Keratinocyte (primary cell): ENCODE results near the gene ARRDC1. TPM values are rescaled to one million over a fixed set of nuclear protein-coding genes. Genes with fewer than 3 reads are reported as not detected.

Experiments
- DNase-seq: peaks from one replicate; pipeline ENCODE4 v3.0.0-alpha.2; 2011; ENCODE audit warnings: low read depth, missing footprints, low spot score
- FAIRE-seq: peaks from 2 replicates; lab custom pipeline; 2011; peaks lifted over from hg19 to GRCh38; lab: Jason Lieb, UNC
- H2AFZ ChIP-seq: 2 replicates; pipeline ENCODE4 v1.6.0; 2012; ENCODE audit warnings: low read length, control low read depth, inconsistent platforms; ENCODE audit not compliant: control insufficient read depth
- H3K27ac ChIP-seq: 2 replicates; pipeline ENCODE4 v1.5.1; 2011; ENCODE audit warnings: low read length; ENCODE audit not compliant: control insufficient read depth, insufficient read depth
- H3K27me3 ChIP-seq: 3 replicates; pipeline ENCODE4 v1.6.0; 2011; ENCODE audit warnings: low read length; ENCODE audit not compliant: control insufficient read depth, insufficient read depth; ENCODE audit errors: extremely low read depth
- H3K36me3 ChIP-seq, 2 experiments: 2 replicates in 1 of 2; 3 replicates in 1 of 2; pipeline ENCODE4 v1.5.1; 2011; ENCODE audit warnings: low read length in 2 of 2, mild to moderate bottlenecking in 1 of 2; ENCODE audit not compliant: control insufficient read depth in 2 of 2, insufficient read depth in 2 of 2; ENCODE audit errors: extremely low read depth in 1 of 2
- H3K4me1 ChIP-seq: 3 replicates; pipeline ENCODE4 v1.5.1; 2011; ENCODE audit warnings: low read length; ENCODE audit not compliant: control insufficient read depth, insufficient read depth; ENCODE audit errors: extremely low read depth
- H3K4me2 ChIP-seq: 3 replicates; pipeline ENCODE4 v1.6.0; 2011; ENCODE audit warnings: low read depth, low read length; ENCODE audit not compliant: control insufficient read depth, insufficient read depth; ENCODE audit errors: extremely low read depth
- H3K4me3 ChIP-seq, 3 experiments: fragments of 200-600 bp in 1 of 3; sonication (generic) in 1 of 3; 2 replicates in 2 of 3; 3 replicates in 1 of 3; pipeline ENCODE4 v1.5.1; 2011 to 2016; ENCODE audit warnings: low read length in 3 of 3, mild to moderate bottlenecking in 3 of 3, control low read depth in 2 of 3, inconsistent platforms in 1 of 3, low read depth in 1 of 3, mixed read lengths in 1 of 3, mixed run types in 1 of 3, moderate library complexity in 1 of 3; ENCODE audit not compliant: control insufficient read depth in 2 of 3, insufficient read depth in 2 of 3; ENCODE audit errors: extremely low read depth in 1 of 3
- H3K79me2 ChIP-seq: 2 replicates; pipeline ENCODE4 v1.6.0; 2012; ENCODE audit warnings: low read length; ENCODE audit not compliant: control insufficient read depth, insufficient read depth
- H3K9ac ChIP-seq: 3 replicates; pipeline ENCODE4 v1.6.0; 2011; ENCODE audit warnings: low read length; ENCODE audit not compliant: control insufficient read depth, insufficient read depth; ENCODE audit errors: extremely low read depth
- H3K9me1 ChIP-seq: 3 replicates; pipeline ENCODE4 v1.6.0; 2011; ENCODE audit warnings: low read length; ENCODE audit not compliant: control insufficient read depth, insufficient read depth; ENCODE audit errors: extremely low read depth
- H3K9me3 ChIP-seq: 2 replicates; pipeline ENCODE4 v1.5.1; 2012; ENCODE audit warnings: low read depth, low read length; ENCODE audit not compliant: control insufficient read depth
- H4K20me1 ChIP-seq: 3 replicates; pipeline ENCODE4 v1.6.0; 2011; ENCODE audit warnings: low read length; ENCODE audit not compliant: control insufficient read depth, insufficient read depth; ENCODE audit errors: extremely low read depth
- CTCF ChIP-seq, 3 experiments: IDR thresholded peaks in 1 of 3; conservative IDR thresholded peaks in 1 of 3; optimal IDR thresholded peaks in 1 of 3; 2 replicates in 2 of 3; 3 replicates in 1 of 3; pipeline versions ENCODE3 to v1.5.1; 2011; ENCODE audit warnings: low read length in 3 of 3, mild to moderate bottlenecking in 3 of 3, moderate library complexity in 2 of 3, control low read depth in 1 of 3, inconsistent platforms in 1 of 3; ENCODE audit not compliant: insufficient read depth in 2 of 3; ENCODE audit errors: extremely low read depth in 1 of 3
- EZH2 ChIP-seq: IDR thresholded peaks from one replicate; pipeline ENCODE4 v1.6.1; 2012; ENCODE audit warnings: inconsistent platforms, mild to moderate bottlenecking, low read length, moderate library complexity
- dilution Hi-C: fragments of 300-500 bp; cut with MboI; formaldehyde crosslinking; loops from one replicate; pipeline ENCODE4 v1.7.0; 2020; ENCODE audit warnings: low sequenced_read_pairs; ENCODE audit not compliant: extremely low pct_ligation_motif_present
- polyA plus RNA-seq, 5 experiments: library from polyadenylated mRNA; depleted of rRNA in 3 of 5; stranded (reverse) in 3 of 5; stranded (forward) in 1 of 5; unstranded in 1 of 5; fragments of >200 nt; gene quantifications; 1 replicate in 1 of 5; 2 replicates in 3 of 5; 3 replicates in 1 of 5; pipeline versions ENCODE4 v1.2.1 to v1.2.3, GENCODE V29; 2011 to 2012; ENCODE audit warnings: missing spikeins in 2 of 5, low read depth in 1 of 5, low replicate concordance in 1 of 5

Gene ARRDC1
- polyA plus RNA-seq, 1 donor (not counting 4 experiments of a cell fraction or from before 2014, with no cell fraction given) = 94.7 TPM

GRCh38 chr9:137580954-137581322, 24.5 kb upstream of the ARRDC1 start:
- Histone ChIP-seq H3K27ac (no peak overlapping the region), H3K36me3 (peaks cover 31 to 43% of the 10 kb centered on the region in 2 experiments), H3K4me2 (no peak overlapping the region), H3K79me2 (peaks cover 46% of the 10 kb centered on the region), H3K9me3 (no peaks in the 10 kb centered on the region), H3K27me3 (no peaks in the 10 kb centered on the region), H4K20me1 (peaks cover 6% of the 10 kb centered on the region), H3K9me1 (no peaks in the 10 kb centered on the region), H3K4me1 (peaks cover 22% of the 10 kb centered on the region), H2AFZ (no peak overlapping the region), H3K4me3 (no peak overlapping the region), H3K9ac (no peak overlapping the region)
- dilution Hi-C loops = no loop called here
- FAIRE-seq (no peak), DNase-seq (no peak)
- TF ChIP-seq EZH2 = no peak
- TF ChIP-seq CTCF (optimal IDR thresholded peaks at IDR 0.05 in 1 of 3, IDR thresholded peaks at IDR 0.05 in 1 of 3, conservative IDR thresholded peaks at IDR 0.05 in 1 of 3; ENCODE audit: extremely low read depth in 1 of 3, insufficient read depth in 2 of 3, low read length in 3 of 3) = no peak

GRCh38 chr9:137581361-137582285, 23.9 kb upstream of the ARRDC1 start:
- Histone ChIP-seq H3K79me2 (peaks cover 42% of the 10 kb centered on the region), H2AFZ (no peak overlapping the region), H3K9me3 (no peaks in the 10 kb centered on the region)

More at GRCh38 chr9:137581361-137582285, 23.9 kb upstream of the ARRDC1 start:
- Histone ChIP-seq H3K36me3 (peaks cover 33 to 44% of the 10 kb centered on the region in 2 experiments), H3K9me1 (no peaks in the 10 kb centered on the region), H3K27me3 (no peaks in the 10 kb centered on the region), H3K27ac (no peak overlapping the region), H4K20me1 (peaks cover 6% of the 10 kb centered on the region), H3K4me2 (no peak overlapping the region), H3K9ac (no peak overlapping the region), H3K4me1 (peaks cover 16% of the 10 kb centered on the region), H3K4me3 (no peak overlapping the region)
- FAIRE-seq (no peak), DNase-seq (no peak)
- no peak for TF ChIP-seq CTCF (optimal IDR thresholded peaks at IDR 0.05 in 1 of 3, IDR thresholded peaks at IDR 0.05 in 1 of 3, conservative IDR thresholded peaks at IDR 0.05 in 1 of 3; ENCODE audit: extremely low read depth in 1 of 3, insufficient read depth in 2 of 3, low read length in 3 of 3)
- no peak for TF ChIP-seq EZH2
- dilution Hi-C loops = no loop called here
